Middle frontal gyrus (tissue), 1 donor: ENCODE results near the gene PSMB4.
"Not testable (repeated sequence)": the region's sequence is repeated elsewhere in the genome, so short reads cannot be mapped to it uniquely, and the experiment has no call there.

Experiments used
- DNase-seq: peaks from one replicate; pipeline ENCODE4 v3.0.0-alpha.2; 2015; ENCODE audit warnings: low spot score; ENCODE audit errors: extremely low spot score

PSMB4 gene

DNA sequence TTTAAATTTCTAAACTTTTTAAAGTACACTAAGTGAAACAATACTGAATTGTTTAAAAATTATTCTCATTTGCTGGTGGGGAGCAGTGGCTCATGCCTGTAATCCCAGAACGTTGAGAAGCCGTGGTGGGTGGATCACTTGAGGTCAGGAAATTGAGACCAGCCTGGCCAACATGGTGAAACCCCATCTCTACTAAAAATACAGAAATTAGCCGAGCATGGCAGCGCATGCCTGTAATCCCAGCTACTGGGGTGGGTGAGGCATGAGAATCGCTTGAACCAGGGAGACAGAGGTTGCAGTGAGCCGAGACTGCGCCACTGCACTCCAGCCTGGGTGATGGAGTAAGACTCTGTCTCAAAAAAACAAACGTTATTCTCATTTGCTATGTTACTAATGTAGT lies 38.0 kb downstream of the PSMB4 start:
- DNase-seq = not testable (repeated sequence)

DNA sequence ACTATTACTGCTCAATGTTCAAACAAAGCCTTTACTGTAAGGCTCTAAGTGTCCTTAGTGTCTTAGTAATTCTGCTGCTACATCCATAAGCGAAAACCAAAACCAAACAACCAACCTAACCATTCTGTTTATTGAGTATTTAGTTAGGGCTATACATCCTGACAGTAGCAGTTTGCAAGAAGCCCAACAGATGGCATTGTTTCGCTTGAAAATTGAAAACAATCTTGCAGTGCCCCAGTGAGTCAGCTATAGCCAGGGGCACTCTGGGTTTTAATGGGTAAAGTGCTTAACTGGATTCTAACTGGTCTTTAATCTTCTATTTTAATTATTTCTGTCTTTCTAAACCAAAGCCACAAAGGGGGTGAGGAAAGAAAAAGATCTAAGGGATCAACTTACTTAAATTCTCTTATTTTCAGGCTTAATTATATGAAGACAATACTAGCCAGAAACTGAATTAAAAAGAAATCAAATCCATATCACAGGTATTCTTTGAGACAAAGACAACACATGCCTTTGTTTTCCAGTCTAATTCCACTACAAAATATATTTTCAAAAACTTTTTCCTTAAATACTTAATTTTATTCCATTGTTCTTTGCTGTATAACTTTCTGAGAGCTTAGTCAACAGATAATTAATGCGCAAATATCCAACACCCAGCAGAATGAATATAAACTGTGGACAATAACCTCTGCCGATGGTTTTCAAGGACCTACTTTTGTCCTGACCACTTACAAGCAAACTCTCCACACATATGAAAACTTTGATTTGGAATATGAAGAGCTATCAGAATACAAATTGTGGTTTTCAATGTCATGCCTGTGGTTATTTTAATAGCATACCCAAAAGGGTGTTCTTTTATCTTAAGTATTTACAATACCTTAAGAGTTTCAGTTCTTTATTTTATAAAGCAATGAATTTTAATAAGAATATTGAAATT lies 44.7 kb downstream of the PSMB4 start:
- DNase-seq = peak; percentile 56

DNA sequence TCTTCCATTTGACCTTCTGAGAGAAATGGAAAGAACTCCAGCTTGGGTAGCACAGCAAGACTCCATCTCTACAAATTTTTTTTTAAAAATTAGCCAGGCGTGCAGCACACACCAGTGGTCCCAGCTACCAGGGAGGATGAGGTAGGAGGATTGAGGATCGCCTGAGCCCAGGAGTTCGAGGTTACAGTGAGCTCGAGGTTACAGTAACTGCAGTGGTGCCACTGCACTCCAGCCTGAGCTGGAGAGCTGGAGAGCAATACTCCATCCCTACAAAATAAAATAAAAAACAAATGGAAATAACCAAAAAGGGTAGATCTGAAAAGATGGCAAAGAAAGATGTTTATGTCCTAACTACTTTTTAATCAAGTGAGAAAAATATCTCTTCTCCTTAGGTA lies 45.4 kb downstream of the PSMB4 start:
- DNase-seq = no peak

DNA sequence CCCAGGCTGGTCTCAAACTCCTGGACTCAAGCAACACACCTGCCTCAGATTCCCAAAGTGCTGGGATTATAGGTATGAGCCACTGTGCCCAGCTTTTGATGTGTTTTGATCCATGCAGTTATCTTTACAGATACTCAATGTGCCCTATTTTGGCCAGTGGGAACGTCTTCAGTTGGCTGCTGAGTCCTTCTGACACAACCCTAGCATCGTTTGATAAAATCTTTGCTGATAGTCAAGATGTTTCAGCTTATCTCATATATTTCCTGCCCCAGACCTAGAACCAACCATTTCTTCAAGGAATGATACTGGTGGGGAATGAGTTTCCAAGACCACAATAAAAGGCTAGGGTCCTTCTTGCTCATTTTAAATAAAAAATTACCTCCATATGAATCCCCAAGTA lies 48.3 kb downstream of the PSMB4 start:
- DNase-seq = no peak
